Right forelimb (tissue), 1 donor: ENCODE measurements around the gene RPS21.

ENCODE experiments used
- DNase-seq: peaks from one replicate; pipeline ENCODE4 v3.0.0-alpha.2; 2018

RPS21 gene

DNA sequence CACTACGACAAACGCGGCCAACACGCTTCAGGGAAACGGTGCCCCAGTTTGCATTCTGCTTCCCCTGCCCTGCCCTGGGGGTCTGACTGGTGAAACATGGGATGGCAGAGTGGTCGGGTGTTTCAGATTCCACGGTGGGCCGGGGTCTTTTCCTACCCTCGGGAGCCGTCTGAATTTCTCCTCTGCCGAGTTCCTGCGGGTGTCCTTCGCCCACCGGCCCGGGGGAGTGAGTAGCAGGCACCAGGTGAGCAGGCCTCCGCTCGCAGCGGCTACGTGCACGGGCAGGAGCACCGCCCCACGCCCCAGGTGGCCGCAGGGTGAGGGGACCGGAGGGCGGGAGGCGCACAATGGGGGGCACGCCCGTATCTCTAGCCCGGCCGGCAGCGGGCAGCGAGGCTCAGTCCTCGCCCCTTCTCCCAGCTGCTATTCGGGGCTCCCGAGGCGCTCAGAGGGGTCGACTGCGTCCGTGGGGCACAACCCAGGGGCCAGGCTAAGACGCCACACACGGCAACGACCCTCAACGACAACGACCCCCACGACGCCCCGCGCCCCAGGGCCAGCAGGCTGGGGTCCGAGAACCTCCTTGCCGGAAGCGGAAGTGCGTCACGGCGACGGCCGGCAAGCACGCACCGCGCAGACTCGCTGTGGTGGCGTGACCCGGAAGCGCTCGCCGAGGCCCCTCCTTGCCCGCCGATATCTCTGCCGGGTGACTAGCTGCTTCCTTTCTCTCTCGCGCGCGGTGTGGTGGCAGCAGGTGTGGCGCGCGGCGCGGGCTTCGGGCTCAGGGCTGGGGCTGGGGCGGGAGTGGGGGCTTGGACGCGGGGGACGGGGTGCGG is at the start of gene RPS21:
TSS of gene RPS21 (plus strand) at position 721 of the 836 bp plus-strand sequence. CDS start 236 bp downstream, outside the sequence.
- peak; percentile 96 for DNase-seq

DNA sequence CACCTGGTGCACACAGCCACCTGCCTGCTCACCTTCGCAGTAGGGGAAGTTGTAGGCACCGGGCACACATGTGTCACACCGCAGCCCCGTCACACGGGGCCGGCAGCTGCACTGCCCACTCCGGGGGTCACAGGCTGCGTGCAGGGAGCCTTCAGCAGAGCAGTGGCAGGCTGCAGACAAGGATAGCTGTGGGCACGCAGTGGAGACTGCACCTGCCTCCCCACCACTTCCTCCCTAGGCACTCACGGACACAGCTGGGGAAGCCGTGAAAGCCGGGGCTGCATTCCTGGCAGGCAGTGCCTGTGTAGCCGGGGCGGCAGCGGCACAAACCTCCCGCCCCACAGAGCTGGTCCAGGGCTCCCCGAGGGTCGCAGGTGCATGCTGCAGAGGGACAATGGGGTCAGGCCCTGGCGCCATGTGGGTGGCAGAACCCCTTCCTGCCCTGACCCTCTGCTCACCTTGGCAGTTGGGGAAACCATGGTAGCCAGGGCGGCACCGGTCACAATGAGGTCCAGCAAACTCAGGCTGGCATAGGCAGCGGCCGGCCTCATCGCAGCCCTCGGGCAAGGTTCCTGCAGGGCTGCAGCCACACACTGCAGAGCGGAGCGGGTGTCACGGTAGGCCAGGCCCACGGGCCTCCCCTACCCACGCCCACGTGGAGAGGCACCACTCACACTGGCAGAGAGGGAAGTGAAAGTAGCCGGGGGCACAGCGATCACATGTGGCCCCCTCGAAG is 49.2 kb upstream of the RPS21 start:
- no peak for DNase-seq

- no peak for DNase-seq
These were observed 48.6 kb upstream of the RPS21 start for GRCh38 chr20:62338294-62338620.

GRCh38 chr20:62339647-62340062 is 47.2 kb upstream of the RPS21 start:
- DNase-seq: no peak

- no peak for DNase-seq
These were observed 44.0 kb upstream of the RPS21 start for GRCh38 chr20:62342910-62343309.

GRCh38 chr20:62344092-62344491 is 42.8 kb upstream of the RPS21 start:
- DNase-seq: no peak

- DNase-seq: no peak
These were observed 42.1 kb upstream of the RPS21 start for GRCh38 chr20:62344782-62345181.

DNA sequence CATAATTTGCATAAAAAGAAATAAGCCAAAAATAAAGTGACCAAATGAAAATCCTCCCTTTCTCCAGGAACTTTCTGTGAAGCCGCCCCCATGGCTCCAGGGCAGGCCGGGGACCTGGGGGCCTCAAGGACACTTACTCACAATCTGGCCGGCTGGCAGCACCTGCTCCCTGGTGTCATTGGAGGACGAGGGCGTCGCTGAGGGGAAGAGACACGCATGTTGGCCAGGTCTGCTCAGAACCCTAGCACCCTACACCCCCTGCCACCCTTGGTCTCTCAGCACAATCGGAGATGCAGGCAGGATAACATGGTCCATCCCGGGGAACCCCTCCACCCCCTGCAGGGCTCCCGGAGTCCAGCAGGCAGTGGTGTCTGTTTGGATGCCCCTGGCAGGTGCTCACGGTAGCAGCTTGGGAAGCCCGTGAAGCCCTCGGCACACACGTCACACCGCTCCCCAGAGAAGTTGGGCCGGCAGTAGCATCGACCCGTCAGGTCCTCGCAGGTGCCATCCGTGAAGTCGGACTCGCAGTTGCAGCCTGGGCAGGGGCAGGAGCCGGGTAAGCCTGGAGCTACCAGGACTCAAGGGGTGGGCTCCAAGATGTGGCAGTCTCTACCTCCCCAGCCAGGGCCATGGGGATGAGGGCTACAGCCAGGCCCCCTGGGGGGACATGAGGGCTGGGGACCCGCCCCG is 41.1 kb upstream of the RPS21 start:
- DNase-seq: no peak

DNA sequence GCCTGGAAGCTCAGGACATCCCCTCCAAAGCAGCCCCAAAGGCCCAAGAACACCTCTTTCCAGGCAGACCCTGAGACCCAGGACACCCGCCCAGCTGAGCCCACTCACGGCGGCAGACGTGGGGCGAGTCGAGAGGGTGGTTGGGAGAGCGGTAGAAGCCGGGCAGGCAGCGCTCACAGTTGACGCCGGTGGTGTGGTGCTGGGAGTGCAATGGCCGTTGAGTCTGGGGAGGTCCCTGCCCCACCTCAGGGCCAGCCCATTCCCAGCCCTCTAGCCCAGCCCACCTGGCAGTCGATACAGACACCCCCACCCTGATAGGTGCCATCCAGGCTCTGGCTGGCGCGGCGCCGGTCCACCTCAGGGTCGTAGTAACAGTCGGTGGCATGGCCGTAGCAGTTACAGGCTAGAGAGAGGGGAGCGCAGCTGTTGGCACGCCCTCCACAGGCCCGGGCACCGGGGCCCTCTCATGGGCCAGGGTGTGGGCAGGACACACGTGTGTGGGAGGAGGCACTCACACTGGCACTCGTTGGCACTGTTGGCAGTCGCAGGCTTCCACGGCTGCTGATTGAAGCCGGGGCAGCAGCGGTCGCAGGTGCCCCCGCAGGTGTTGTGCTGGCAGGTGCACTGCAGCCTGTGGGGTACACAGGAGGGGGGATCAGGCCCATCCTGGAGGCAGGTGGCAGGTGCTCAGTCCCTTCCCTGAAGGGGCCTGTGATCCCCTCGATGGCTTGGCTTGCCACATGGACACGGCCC is 40.3 kb upstream of the RPS21 start:
- no peak for DNase-seq

- no peak for DNase-seq
These were observed 39.8 kb upstream of the RPS21 start for GRCh38 chr20:62347151-62347404.

DNA sequence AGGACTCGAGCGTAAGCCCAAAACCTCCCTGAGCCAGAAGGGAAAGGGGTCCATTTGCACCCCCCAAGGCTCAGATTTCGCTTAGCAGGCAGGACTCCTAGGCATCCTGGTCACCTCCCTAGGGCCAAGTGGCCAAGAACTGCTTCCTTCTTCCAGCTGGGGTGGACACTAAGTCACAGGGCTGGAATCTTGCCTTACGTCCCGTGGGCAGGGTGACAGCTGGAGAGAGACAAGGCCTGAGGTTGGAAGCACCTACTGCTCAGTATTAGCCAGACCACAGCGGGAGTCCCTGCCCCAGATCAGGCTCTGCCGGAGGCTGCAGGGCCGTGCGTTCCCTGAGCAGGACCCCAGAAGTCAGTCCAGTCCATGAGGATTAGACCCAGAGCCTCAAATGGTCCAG is 39.5 kb upstream of the RPS21 start:
- no peak for DNase-seq

DNA sequence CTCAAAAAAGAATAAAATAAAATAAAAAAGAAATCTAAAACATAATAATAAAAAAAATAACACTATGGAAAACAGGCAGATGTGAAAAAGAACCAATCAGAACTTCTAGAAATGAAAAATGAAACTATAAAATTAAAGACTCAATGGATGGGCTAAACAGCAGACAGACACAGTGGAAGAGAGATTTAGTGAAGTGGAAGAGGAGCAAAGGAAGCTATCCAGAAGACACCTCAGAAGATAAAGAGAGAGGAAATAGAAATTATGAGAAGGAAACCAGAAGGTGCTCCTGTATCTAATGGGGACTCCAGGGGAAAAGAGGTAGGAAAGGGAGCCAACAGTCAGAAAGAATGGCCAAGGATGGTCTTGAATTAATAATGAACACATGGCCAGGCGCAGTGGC is 38.3 kb upstream of the RPS21 start:
- no peak for DNase-seq

- DNase-seq: no peak
These were observed 37.3 kb upstream of the RPS21 start for GRCh38 chr20:62349556-62350097.

GRCh38 chr20:62350098-62350628 is 36.7 kb upstream of the RPS21 start:
- no peak for DNase-seq

- DNase-seq: no peak
These were observed 36.1 kb upstream of the RPS21 start for GRCh38 chr20:62350629-62351422.

GRCh38 chr20:62351469-62352401 is 35.2 kb upstream of the RPS21 start:
- no peak for DNase-seq

- DNase-seq: no peak
These were observed 34.3 kb upstream of the RPS21 start for GRCh38 chr20:62352402-62353288.

DNA sequence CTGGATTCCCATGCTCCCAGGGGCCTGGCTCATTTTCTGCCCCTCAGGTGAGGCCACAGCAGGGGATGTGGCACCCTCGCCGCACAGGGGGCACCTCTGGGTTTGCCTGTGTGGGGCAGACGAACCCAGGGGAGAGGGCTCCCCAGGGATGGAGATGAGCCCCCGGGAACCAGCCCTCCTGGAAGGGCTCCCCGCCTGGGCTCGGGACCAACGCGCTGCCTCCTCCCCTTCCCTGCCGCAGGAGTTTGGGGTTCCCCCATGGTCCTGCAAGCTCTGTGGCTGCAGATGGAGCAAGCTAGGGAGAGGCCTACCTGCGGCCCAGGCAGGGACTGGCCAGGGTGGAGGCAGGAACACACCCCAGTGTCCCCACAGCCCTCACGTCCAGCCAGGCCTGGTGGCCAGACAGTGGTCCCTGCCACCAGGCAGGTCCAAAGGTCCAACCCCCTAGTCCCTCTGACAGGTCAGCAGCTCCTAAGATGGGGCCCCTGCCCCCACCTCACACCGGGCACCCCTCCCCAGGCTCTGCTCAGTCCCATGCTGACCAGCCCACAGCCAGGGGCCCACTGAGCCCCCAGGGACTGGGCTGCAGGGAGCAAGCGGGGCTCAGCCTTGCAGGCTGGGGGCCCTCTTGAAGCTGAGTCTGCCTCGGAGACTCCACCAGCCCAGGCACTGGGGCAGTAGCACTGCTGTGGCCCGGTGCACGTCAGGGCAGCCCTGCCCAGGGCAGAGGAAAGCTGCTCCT is 33.4 kb upstream of the RPS21 start:
- no peak for DNase-seq
